Dedifferentiated amniotic fluid mesenchymal stem cell (primary cell): ENCODE results near the gene SLCO4C1.

Experiments used
- DNase-seq: peaks from one replicate; pipeline ENCODE4 v3.0.0-alpha.2; 2016; ENCODE audit errors: extremely low spot score

The SLCO4C1 gene

GRCh38 chr5:102270036-102270435 lies 26.0 kb downstream of the SLCO4C1 start:
- DNase-seq, result no peak

- DNase-seq, result no peak
Measured at GRCh38 chr5:102262688-102263087, 33.4 kb downstream of the SLCO4C1 start.

- no peak for DNase-seq
Measured at GRCh38 chr5:102249381-102249780, 46.7 kb downstream of the SLCO4C1 start.

GRCh38 chr5:102243213-102243612 lies 52.9 kb downstream of the SLCO4C1 start:
- DNase-seq, result no peak

GRCh38 chr5:102241809-102242421 lies 54.2 kb downstream of the SLCO4C1 start:
- DNase-seq, result no peak

GRCh38 chr5:102231693-102232619 lies 64.1 kb downstream of the SLCO4C1 start:
- no peak for DNase-seq

GRCh38 chr5:102229685-102230084 lies 66.4 kb downstream of the SLCO4C1 start:
- no peak for DNase-seq

- no peak for DNase-seq
Measured at GRCh38 chr5:102226321-102226720, 69.8 kb downstream of the SLCO4C1 start.

GRCh38 chr5:102223542-102224477 lies 72.3 kb downstream of the SLCO4C1 start:
- no peak for DNase-seq

- no peak for DNase-seq
Measured at GRCh38 chr5:102222772-102223171, 73.3 kb downstream of the SLCO4C1 start.

GRCh38 chr5:102221949-102222348 lies 74.1 kb downstream of the SLCO4C1 start:
- no peak for DNase-seq

- no peak for DNase-seq
Measured at GRCh38 chr5:102218159-102218558, 77.9 kb downstream of the SLCO4C1 start.

GRCh38 chr5:102216678-102217077 lies 79.4 kb downstream of the SLCO4C1 start:
- DNase-seq, result no peak

- no peak for DNase-seq
Measured at GRCh38 chr5:102211165-102211564, 84.9 kb downstream of the SLCO4C1 start.

GRCh38 chr5:102200861-102201260 lies 95.2 kb downstream of the SLCO4C1 start:
- DNase-seq, result no peak

GRCh38 chr5:102196481-102196880 lies 99.6 kb downstream of the SLCO4C1 start:
- DNase-seq, result no peak
